ENCODE data around the gene EOLA1.

DNA sequence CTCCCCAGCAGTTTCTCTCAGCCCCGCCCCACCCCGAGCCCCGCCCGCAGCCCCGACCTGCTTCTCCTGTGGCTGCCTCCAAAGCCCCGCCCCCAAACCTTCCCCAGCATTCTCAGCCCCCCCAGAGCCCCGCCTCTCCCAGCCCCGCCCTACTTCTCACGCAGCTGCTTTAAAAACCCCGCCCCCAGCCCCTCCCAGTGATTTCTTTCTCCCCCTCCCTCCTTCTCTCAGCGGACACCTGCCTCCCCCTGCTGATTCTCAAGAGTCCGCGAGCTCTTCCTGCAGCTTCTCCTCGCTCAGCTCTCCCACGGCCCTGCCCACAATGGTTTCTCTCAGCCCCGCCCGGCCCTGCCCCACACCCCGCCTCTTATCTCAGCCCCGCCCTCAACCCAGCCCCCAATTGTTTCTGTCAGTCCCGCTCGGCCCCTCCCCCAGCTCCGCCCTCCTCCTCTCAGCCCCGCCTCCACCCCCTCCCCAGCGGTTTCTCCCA is 636 bp upstream of the EOLA1 start:
- TF ChIP-seq, protein P1, sequence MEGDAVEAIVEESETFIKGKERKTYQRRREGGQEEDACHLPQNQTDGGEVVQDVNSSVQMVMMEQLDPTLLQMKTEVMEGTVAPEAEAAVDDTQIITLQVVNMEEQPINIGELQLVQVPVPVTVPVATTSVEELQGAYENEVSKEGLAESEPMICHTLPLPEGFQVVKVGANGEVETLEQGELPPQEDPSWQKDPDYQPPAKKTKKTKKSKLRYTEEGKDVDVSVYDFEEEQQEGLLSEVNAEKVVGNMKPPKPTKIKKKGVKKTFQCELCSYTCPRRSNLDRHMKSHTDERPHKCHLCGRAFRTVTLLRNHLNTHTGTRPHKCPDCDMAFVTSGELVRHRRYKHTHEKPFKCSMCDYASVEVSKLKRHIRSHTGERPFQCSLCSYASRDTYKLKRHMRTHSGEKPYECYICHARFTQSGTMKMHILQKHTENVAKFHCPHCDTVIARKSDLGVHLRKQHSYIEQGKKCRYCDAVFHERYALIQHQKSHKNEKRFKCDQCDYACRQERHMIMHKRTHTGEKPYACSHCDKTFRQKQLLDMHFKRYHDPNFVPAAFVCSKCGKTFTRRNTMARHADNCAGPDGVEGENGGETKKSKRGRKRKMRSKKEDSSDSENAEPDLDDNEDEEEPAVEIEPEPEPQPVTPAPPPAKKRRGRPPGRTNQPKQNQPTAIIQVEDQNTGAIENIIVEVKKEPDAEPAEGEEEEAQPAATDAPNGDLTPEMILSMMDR (IDR thresholded peaks at IDR 0.05): no peak
- no peak for TF ChIP-seq POLR2A (IDR thresholded peaks at IDR 0.05)
